ENCODE measurements around the gene PRAMEF8. TPM values are rescaled to one million over a fixed set of nuclear protein-coding genes. Genes with fewer than 3 reads are reported as not detected.
"Not testable (repeated sequence)": the region's sequence is repeated elsewhere in the genome, so short reads cannot be mapped to it uniquely, and the experiment has no call there.

Gene PRAMEF8
- total RNA-seq, 1 donor from 2014 or later = not detected

DNA sequence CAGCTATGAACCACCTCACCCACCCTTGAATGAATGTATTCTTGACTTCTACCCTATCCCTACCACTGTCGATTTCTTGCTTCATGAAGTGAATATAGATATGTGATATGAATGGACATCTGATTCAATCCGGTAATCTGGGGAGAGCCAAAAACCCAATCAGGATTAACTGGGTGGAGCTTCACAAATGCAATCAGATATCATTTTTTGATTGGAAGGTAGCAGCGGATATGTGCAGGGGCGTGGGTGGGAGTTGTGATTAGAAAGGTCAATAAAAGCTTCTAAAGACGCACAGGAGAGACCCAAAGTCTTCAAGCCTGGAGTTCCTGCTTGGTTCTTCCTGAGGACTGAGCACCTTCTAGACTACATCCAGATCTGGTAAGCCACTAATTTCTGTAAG is 31.0 kb downstream of the PRAMEF8 start, which contains the start of gene PRAMEF5:
TSS of gene PRAMEF5 (plus strand) at position 301 of the 400 bp plus-strand sequence. CDS start 5,071 bp downstream, outside the sequence.
- not testable (repeated sequence) for H3K4me3 ChIP-seq (ENCODE audit: low read length in 3 of 3); H3K27me3 ChIP-seq (ENCODE audit: control insufficient read depth in 3 of 3, insufficient read depth in 3 of 3, low read length in 3 of 3); H3K9me3 ChIP-seq (ENCODE audit: control insufficient read depth in 3 of 3, low read length in 3 of 3); H3K4me1 ChIP-seq (ENCODE audit: control insufficient read depth in 3 of 3, insufficient read depth in 3 of 3, low read length in 3 of 3); H3K9ac ChIP-seq (ENCODE audit: low read depth in 1 of 3, low read length in 3 of 3); H3K27ac ChIP-seq (ENCODE audit: low read depth, low read length); H3K36me3 ChIP-seq (ENCODE audit: control insufficient read depth in 3 of 3, insufficient read depth in 3 of 3, low read length in 3 of 3)

GRCh38 chr1:13247122-13247521 is 37.8 kb downstream of the PRAMEF8 start:
- H3K27ac ChIP-seq (ENCODE audit: low read depth, low read length); H3K27me3 ChIP-seq (ENCODE audit: control insufficient read depth in 3 of 3, insufficient read depth in 3 of 3, low read length in 3 of 3); H3K9ac ChIP-seq (ENCODE audit: low read depth in 1 of 3, low read length in 3 of 3); H3K4me3 ChIP-seq (ENCODE audit: low read length in 3 of 3); H3K9me3 ChIP-seq (ENCODE audit: control insufficient read depth in 3 of 3, low read length in 3 of 3); H3K4me1 ChIP-seq (ENCODE audit: control insufficient read depth in 3 of 3, insufficient read depth in 3 of 3, low read length in 3 of 3); H3K36me3 ChIP-seq (ENCODE audit: control insufficient read depth in 3 of 3, insufficient read depth in 3 of 3, low read length in 3 of 3): not testable (repeated sequence)

GRCh38 chr1:13246554-13246871 is 38.4 kb downstream of the PRAMEF8 start:
- not testable (repeated sequence) for H3K4me3 ChIP-seq (ENCODE audit: low read length in 3 of 3); H3K9ac ChIP-seq (ENCODE audit: low read depth in 1 of 3, low read length in 3 of 3); H3K9me3 ChIP-seq (ENCODE audit: control insufficient read depth in 3 of 3, low read length in 3 of 3); H3K27ac ChIP-seq (ENCODE audit: low read depth, low read length); H3K36me3 ChIP-seq (ENCODE audit: control insufficient read depth in 3 of 3, insufficient read depth in 3 of 3, low read length in 3 of 3); H3K4me1 ChIP-seq (ENCODE audit: control insufficient read depth in 3 of 3, insufficient read depth in 3 of 3, low read length in 3 of 3)
- H3K27me3 ChIP-seq (ENCODE audit: control insufficient read depth in 3 of 3, insufficient read depth in 3 of 3, low read length in 3 of 3) = peaks cover 0 to 11% (median 0%) of the 10 kb centered on the region in 3 donors

- H3K4me1 ChIP-seq (ENCODE audit: control insufficient read depth in 3 of 3, insufficient read depth in 3 of 3, low read length in 3 of 3); H3K36me3 ChIP-seq (ENCODE audit: control insufficient read depth in 3 of 3, insufficient read depth in 3 of 3, low read length in 3 of 3); H3K4me3 ChIP-seq (ENCODE audit: low read length in 3 of 3); H3K9ac ChIP-seq (ENCODE audit: low read depth in 1 of 3, low read length in 3 of 3); H3K9me3 ChIP-seq (ENCODE audit: control insufficient read depth in 3 of 3, low read length in 3 of 3); H3K27ac ChIP-seq (ENCODE audit: low read depth, low read length): not testable (repeated sequence)
- peaks cover 0 to 11% (median 0%) of the 10 kb centered on the region in 3 donors for H3K27me3 ChIP-seq (ENCODE audit: control insufficient read depth in 3 of 3, insufficient read depth in 3 of 3, low read length in 3 of 3)
These were observed 38.9 kb downstream of the PRAMEF8 start for GRCh38 chr1:13245841-13246553.

- H3K36me3 ChIP-seq (ENCODE audit: control insufficient read depth in 3 of 3, insufficient read depth in 3 of 3, low read length in 3 of 3); H3K4me3 ChIP-seq (ENCODE audit: low read length in 3 of 3); H3K9me3 ChIP-seq (ENCODE audit: control insufficient read depth in 3 of 3, low read length in 3 of 3); H3K4me1 ChIP-seq (ENCODE audit: control insufficient read depth in 3 of 3, insufficient read depth in 3 of 3, low read length in 3 of 3); H3K27ac ChIP-seq (ENCODE audit: low read depth, low read length); H3K9ac ChIP-seq (ENCODE audit: low read depth in 1 of 3, low read length in 3 of 3): not testable (repeated sequence)
- H3K27me3 ChIP-seq (ENCODE audit: control insufficient read depth in 3 of 3, insufficient read depth in 3 of 3, low read length in 3 of 3) = peaks cover 0 to 11% (median 0%) of the 10 kb centered on the region in 3 donors
These were observed 41.2 kb downstream of the PRAMEF8 start for GRCh38 chr1:13243536-13244263.

DNA sequence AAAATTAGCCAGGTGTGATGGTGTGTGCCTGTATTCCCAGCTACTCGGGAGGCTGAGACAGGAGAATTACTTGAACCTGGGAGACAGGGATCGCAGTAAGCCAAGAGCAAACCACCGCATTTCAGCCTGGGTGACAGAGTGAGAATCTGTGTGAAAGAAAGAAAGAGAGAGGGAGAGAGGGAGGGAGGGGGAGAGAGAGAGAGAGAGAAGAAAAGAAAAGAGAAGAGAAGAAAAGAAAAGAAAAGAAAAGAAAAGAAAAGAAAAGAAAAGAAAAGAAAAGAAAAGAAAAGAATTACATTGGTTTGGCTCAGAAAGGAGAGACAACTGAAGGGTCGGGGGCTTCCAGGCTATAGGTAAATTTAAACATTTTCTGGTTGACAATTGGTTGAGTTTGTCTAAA is 45.3 kb downstream of the PRAMEF8 start:
- H3K4me3 ChIP-seq (ENCODE audit: low read length in 3 of 3); H3K27me3 ChIP-seq (ENCODE audit: control insufficient read depth in 3 of 3, insufficient read depth in 3 of 3, low read length in 3 of 3); H3K27ac ChIP-seq (ENCODE audit: low read depth, low read length); H3K4me1 ChIP-seq (ENCODE audit: control insufficient read depth in 3 of 3, insufficient read depth in 3 of 3, low read length in 3 of 3); H3K36me3 ChIP-seq (ENCODE audit: control insufficient read depth in 3 of 3, insufficient read depth in 3 of 3, low read length in 3 of 3); H3K9ac ChIP-seq (ENCODE audit: low read depth in 1 of 3, low read length in 3 of 3); H3K9me3 ChIP-seq (ENCODE audit: control insufficient read depth in 3 of 3, low read length in 3 of 3): not testable (repeated sequence)

DNA sequence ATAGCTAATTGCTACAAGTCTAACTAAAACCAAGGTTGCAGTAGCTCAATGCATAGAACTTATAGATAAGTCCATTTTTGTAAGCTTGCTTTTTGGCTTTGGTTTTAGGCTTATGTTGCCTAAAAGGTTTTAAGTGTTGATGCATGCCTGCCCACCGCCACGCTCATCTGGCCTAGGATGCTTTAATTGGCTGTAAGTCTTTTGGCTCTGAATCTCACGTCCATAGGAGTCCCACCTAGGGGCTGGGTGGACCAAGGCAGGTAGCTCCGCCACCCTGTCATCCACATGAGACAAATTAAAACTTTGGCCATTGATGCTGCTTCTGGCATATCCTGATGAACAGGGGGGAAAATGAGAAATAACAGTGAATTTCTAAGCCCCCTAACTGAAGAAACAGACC is 47.4 kb downstream of the PRAMEF8 start:
- not testable (repeated sequence) for H3K9ac ChIP-seq (ENCODE audit: low read depth in 1 of 3, low read length in 3 of 3); H3K27ac ChIP-seq (ENCODE audit: low read depth, low read length); H3K4me1 ChIP-seq (ENCODE audit: control insufficient read depth in 3 of 3, insufficient read depth in 3 of 3, low read length in 3 of 3); H3K27me3 ChIP-seq (ENCODE audit: control insufficient read depth in 3 of 3, insufficient read depth in 3 of 3, low read length in 3 of 3); H3K4me3 ChIP-seq (ENCODE audit: low read length in 3 of 3); H3K36me3 ChIP-seq (ENCODE audit: control insufficient read depth in 3 of 3, insufficient read depth in 3 of 3, low read length in 3 of 3); H3K9me3 ChIP-seq (ENCODE audit: control insufficient read depth in 3 of 3, low read length in 3 of 3)

DNA sequence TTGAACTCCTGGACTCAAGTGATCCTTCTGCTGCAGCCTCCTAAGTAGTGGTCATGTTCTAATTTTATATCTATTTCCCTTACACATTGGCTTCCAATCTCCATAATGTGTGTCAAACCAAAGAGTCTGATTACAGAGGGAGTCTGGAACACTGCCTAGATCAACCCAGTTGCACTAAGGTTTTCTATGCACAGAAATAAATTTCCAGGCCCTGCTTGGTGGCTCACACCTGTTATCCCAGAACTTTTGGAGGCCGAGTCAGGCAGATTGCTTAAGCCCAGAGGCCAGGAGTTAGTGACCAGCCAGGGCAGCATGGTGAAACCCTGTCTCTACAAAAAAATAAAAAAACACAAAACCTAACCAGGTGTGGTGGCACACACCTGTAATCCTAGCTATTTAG is 50.9 kb downstream of the PRAMEF8 start:
- H3K27me3 ChIP-seq (ENCODE audit: control insufficient read depth in 3 of 3, insufficient read depth in 3 of 3, low read length in 3 of 3) = not testable (repeated sequence)

DNA sequence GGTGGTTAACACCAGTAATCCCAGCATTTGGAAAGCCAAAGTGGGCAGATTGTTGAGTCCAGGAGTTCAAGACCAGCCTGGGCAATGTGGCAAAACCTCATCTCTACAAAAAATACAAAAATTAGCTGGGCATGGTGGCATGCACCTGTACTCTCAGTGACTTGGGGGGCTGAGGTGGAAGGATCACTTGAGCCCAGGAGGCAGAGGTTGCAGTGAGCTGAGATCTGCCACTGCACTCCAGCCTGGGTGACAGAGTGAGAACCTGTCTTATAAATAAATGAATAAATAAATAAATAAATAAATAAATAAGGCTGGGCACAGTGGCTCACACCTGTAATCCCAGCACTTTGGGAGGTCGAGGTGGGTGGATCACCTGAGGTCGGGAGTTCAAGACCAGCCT is 52.9 kb downstream of the PRAMEF8 start:
- not testable (repeated sequence) for H3K4me1 ChIP-seq (ENCODE audit: control insufficient read depth in 3 of 3, insufficient read depth in 3 of 3, low read length in 3 of 3); H3K36me3 ChIP-seq (ENCODE audit: control insufficient read depth in 3 of 3, insufficient read depth in 3 of 3, low read length in 3 of 3); H3K9ac ChIP-seq (ENCODE audit: low read depth in 1 of 3, low read length in 3 of 3); H3K27ac ChIP-seq (ENCODE audit: low read depth, low read length); H3K9me3 ChIP-seq (ENCODE audit: control insufficient read depth in 3 of 3, low read length in 3 of 3); H3K4me3 ChIP-seq (ENCODE audit: low read length in 3 of 3); H3K27me3 ChIP-seq (ENCODE audit: control insufficient read depth in 3 of 3, insufficient read depth in 3 of 3, low read length in 3 of 3)

More for the DNA sequence above, 50.9 kb downstream of the PRAMEF8 start:
- not testable (repeated sequence) for H3K9ac ChIP-seq (ENCODE audit: low read depth in 1 of 3, low read length in 3 of 3); H3K4me3 ChIP-seq (ENCODE audit: low read length in 3 of 3); H3K4me1 ChIP-seq (ENCODE audit: control insufficient read depth in 3 of 3, insufficient read depth in 3 of 3, low read length in 3 of 3); H3K27ac ChIP-seq (ENCODE audit: low read depth, low read length); H3K9me3 ChIP-seq (ENCODE audit: control insufficient read depth in 3 of 3, low read length in 3 of 3); H3K36me3 ChIP-seq (ENCODE audit: control insufficient read depth in 3 of 3, insufficient read depth in 3 of 3, low read length in 3 of 3)

Measured in skeletal muscle tissue (tissue), 4 donors.